C4-2B (cell line): ENCODE measurements around the gene NECTIN4.

ENCODE experiments used
- H3K27ac ChIP-seq: fragments of 450-650 bp; 2 replicates; pipeline ENCODE4 v1.5.1; 2017
- ZFX ChIP-seq: fragments of 450-650 bp; IDR thresholded peaks from 2 replicates; pipeline ENCODE4 v1.6.1; 2017
- TF ChIP-seq, protein P1 (sequence below): fragments of 450-650 bp; conservative IDR thresholded peaks from 2 replicates; pipeline ENCODE4 v1.5.1; 2017; ENCODE audit warnings: mild to moderate bottlenecking

NECTIN4 gene

DNA sequence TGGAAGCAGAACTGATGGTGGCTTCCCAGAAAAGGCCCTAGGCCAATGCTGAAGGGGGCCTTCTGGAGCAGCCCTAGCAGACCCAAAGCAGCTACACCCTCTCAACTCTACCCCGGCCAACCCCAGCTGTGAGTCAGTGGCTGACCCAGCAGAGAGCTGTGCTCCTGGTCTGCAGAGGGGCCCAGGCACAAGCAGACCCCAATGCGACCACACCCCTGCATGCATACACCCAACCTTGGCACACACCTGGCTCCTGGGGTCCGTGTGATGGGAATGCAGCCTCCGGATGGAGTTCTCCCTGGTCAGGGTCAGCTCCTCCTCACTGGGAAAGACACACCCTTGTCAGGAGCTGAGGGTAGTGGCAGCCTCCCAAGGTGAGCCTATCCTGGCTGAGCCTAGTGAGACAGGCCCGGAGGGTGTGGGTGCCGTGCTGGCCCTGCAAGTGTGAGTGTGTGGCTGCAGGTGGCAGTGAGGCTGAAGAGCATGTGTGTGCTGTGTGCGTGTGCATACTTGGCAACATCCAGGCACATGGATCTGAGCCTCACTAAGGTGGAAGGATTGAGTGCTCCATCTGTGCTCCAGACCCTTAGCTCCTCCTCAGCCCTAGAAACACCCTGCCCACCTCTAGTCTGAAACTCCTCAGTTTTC lies 15.8 kb downstream of the NECTIN4 start:
- no peak for TF ChIP-seq ZFX
- TF ChIP-seq, protein P1, sequence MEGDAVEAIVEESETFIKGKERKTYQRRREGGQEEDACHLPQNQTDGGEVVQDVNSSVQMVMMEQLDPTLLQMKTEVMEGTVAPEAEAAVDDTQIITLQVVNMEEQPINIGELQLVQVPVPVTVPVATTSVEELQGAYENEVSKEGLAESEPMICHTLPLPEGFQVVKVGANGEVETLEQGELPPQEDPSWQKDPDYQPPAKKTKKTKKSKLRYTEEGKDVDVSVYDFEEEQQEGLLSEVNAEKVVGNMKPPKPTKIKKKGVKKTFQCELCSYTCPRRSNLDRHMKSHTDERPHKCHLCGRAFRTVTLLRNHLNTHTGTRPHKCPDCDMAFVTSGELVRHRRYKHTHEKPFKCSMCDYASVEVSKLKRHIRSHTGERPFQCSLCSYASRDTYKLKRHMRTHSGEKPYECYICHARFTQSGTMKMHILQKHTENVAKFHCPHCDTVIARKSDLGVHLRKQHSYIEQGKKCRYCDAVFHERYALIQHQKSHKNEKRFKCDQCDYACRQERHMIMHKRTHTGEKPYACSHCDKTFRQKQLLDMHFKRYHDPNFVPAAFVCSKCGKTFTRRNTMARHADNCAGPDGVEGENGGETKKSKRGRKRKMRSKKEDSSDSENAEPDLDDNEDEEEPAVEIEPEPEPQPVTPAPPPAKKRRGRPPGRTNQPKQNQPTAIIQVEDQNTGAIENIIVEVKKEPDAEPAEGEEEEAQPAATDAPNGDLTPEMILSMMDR, result no peak
- H3K27ac ChIP-seq, result no peak overlapping the region

GRCh38 chr1:161072751-161073449 lies 16.5 kb downstream of the NECTIN4 start:
- TF ChIP-seq ZFX, result no peak
- TF ChIP-seq, protein P1, result no peak
- H3K27ac ChIP-seq, result no peak overlapping the region

- TF ChIP-seq, protein P1, result peak; percentile 76
- TF ChIP-seq ZFX, result no peak
- no peak overlapping the region for H3K27ac ChIP-seq
Observed at GRCh38 chr1:161071886-161072371, 17.4 kb downstream of the NECTIN4 start.

DNA sequence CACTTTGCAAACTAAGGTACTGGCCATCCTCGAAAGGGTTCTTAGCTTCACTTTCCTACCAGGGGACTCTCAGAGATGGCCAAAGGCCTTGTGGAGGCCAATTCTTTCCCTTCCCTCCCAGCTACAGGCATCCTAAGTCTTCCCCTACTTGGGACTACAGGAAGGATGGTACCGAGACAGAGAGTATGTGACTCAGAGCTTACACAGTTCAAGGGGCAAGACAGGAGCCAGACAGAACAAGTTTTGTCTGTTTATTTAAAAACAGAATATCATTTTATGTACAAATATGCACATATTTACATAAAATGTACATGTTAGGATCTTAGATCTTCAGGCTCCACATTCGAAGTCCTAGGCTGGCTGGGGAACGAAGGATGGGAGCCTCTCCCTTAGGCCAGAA lies 18.6 kb downstream of the NECTIN4 start:
- no peak for TF ChIP-seq ZFX
- TF ChIP-seq, protein P1, result no peak
- H3K27ac ChIP-seq, result no peak overlapping the region

GRCh38 chr1:161069731-161070270 lies 19.6 kb downstream of the NECTIN4 start, which contains the start of gene ARHGAP30:
TSS of gene ARHGAP30 (minus strand) at chr1:161069891. CDS start at chr1:161069624, 267 bp downstream.
- TF ChIP-seq ZFX, result no peak
- TF ChIP-seq, protein P1, result no peak
- no peak within 1 kb of the TSS for H3K27ac ChIP-seq

GRCh38 chr1:161069241-161069640 lies 20.1 kb downstream of the NECTIN4 start:
- H3K27ac ChIP-seq, result no peak overlapping the region

More at GRCh38 chr1:161069241-161069640, 20.1 kb downstream of the NECTIN4 start:
- TF ChIP-seq ZFX, result no peak
- TF ChIP-seq, protein P1, result no peak
